IMR-90 (cell line): ENCODE data around the gene RB1. TPM values are rescaled to one million over a fixed set of nuclear protein-coding genes. Genes with fewer than 3 reads are reported as not detected.

ENCODE experiments used
- ATAC-seq: fragments of 200-7000 bp; cut with Tn5 transposase; 2 replicates; pipeline ENCODE4 v1.9.1; 2020; ENCODE audit warnings: low read depth, mild to moderate bottlenecking, moderate library complexity
- BruUV-seq: library from RNA; stranded (reverse); fragments of 400-500 nt; replicated peaks from 2 replicates; lab custom pipeline; 2021; lab: Mats Ljungman, UMichigan
- CTCF ChIA-PET: fragments of 300-600 bp; formaldehyde crosslinking; extraction: SDS; loops from one replicate; lab custom pipeline; 2021; ENCODE audit warnings: antibody characterized with exemption; lab: Yijun Ruan, JAX
- POLR2A ChIA-PET: fragments of 300-600 bp; sonication (Branson Sonifier 250); formaldehyde crosslinking; loops from one replicate; lab custom pipeline; 2022; ENCODE audit warnings: antibody characterized with exemption; ENCODE audit not compliant: unreplicated experiment; lab: Charles Lee
- DNase-seq: peaks from one replicate; pipeline ENCODE4 v3.0.0; 2013
- H2AFZ ChIP-seq: replicated peaks from 2 replicates; pipeline ENCODE3; 2013; ENCODE audit warnings: low read length, mild to moderate bottlenecking; ENCODE audit not compliant: poor library complexity
- H2AK5ac ChIP-seq: 2 replicates; pipeline ENCODE4 v1.6.1; 2013; ENCODE audit warnings: low read depth, low read length, inconsistent platforms
- H2AK9ac ChIP-seq: replicated peaks from 2 replicates; pipeline ENCODE3; 2013; ENCODE audit warnings: mild to moderate bottlenecking, low read depth, low read length, moderate library complexity; ENCODE audit not compliant: poor library complexity
- H2BK120ac ChIP-seq: 2 replicates; pipeline ENCODE4 v1.6.1; 2013; ENCODE audit warnings: low read depth, low read length, inconsistent platforms
- H2BK15ac ChIP-seq: 3 replicates; pipeline ENCODE4 v1.6.1; 2013; ENCODE audit warnings: low read depth, low read length, inconsistent platforms
- H2BK20ac ChIP-seq: 2 replicates; pipeline ENCODE4 v1.6.1; 2013; ENCODE audit warnings: low read depth, mild to moderate bottlenecking, inconsistent platforms, low read length, moderate library complexity
- H2BK5ac ChIP-seq: 2 replicates; pipeline ENCODE4 v1.6.1; 2013; ENCODE audit warnings: mild to moderate bottlenecking, low read depth, low read length, inconsistent platforms; ENCODE audit not compliant: poor library complexity, severe bottlenecking
- H3K14ac ChIP-seq: replicated peaks from 2 replicates; pipeline ENCODE4 v1.6.1; 2013; ENCODE audit warnings: low read depth, low read length, inconsistent platforms
- H3K18ac ChIP-seq: 2 replicates; pipeline ENCODE4 v1.6.1; 2013; ENCODE audit warnings: low read depth, low read length, control low read depth
- H3K23ac ChIP-seq: 2 replicates; pipeline ENCODE4 v1.6.1; 2013; ENCODE audit warnings: low read depth, low read length, inconsistent platforms
- H3K27ac ChIP-seq: 2 replicates; pipeline ENCODE4 v1.5.1; 2013; ENCODE audit warnings: mild to moderate bottlenecking, control low read depth, low read length; ENCODE audit not compliant: insufficient read depth
- H3K27me3 ChIP-seq: 2 replicates; pipeline ENCODE4 v1.6.1; 2013; ENCODE audit warnings: low read length; ENCODE audit not compliant: control insufficient read depth, insufficient read depth
- H3K36me3 ChIP-seq: 2 replicates; pipeline ENCODE4 v1.6.1; 2013; ENCODE audit warnings: low read length, mixed read lengths; ENCODE audit not compliant: control insufficient read depth, insufficient read depth
- H3K4ac ChIP-seq: 2 replicates; pipeline ENCODE4 v1.6.1; 2013; ENCODE audit warnings: low read depth, low read length, inconsistent platforms
- H3K4me1 ChIP-seq: 2 replicates; pipeline ENCODE4 v1.6.1; 2013; ENCODE audit warnings: low read length, mixed read lengths; ENCODE audit not compliant: control insufficient read depth, insufficient read depth
- H3K4me2 ChIP-seq: 2 replicates; pipeline ENCODE4 v1.6.1; 2013; ENCODE audit warnings: low read depth, mild to moderate bottlenecking, control low read depth, low read length, moderate library complexity
- H3K4me3 ChIP-seq: 2 replicates; pipeline ENCODE4 v1.5.1; 2013; ENCODE audit warnings: low read depth, mild to moderate bottlenecking, control low read depth, low read length, moderate library complexity; ENCODE audit not compliant: insufficient read depth
- H3K56ac ChIP-seq: 2 replicates; pipeline ENCODE4 v1.6.1; 2013; ENCODE audit warnings: low read length, inconsistent platforms; ENCODE audit not compliant: insufficient read depth; ENCODE audit errors: extremely low read depth
- H3K79me1 ChIP-seq, 2 experiments: 2 replicates each; pipeline ENCODE4 v1.6.1; 2013; ENCODE audit warnings: low read length in 2 of 2, inconsistent platforms in 1 of 2, low read depth in 1 of 2
- H3K9ac ChIP-seq: 2 replicates; pipeline ENCODE4 v1.6.1; 2013; ENCODE audit warnings: low read depth, low read length, control low read depth
- H3K9me1 ChIP-seq: 2 replicates; pipeline ENCODE4 v1.6.1; 2013; ENCODE audit warnings: low read length, inconsistent platforms; ENCODE audit not compliant: insufficient read depth
- H3K9me3 ChIP-seq: 2 replicates; pipeline ENCODE4 v1.6.1; 2013; ENCODE audit warnings: low read length; ENCODE audit not compliant: control insufficient read depth, insufficient read depth
- H4K20me1 ChIP-seq: 2 replicates; pipeline ENCODE4 v1.6.1; 2013; ENCODE audit warnings: low read length, inconsistent platforms; ENCODE audit not compliant: insufficient read depth
- H4K5ac ChIP-seq: 2 replicates; pipeline ENCODE4 v1.6.1; 2013; ENCODE audit warnings: mild to moderate bottlenecking, low read depth, low read length, control low read depth
- H4K8ac ChIP-seq, 2 experiments: 2 replicates each; pipeline ENCODE4 v1.6.1; 2013; ENCODE audit warnings: low read depth in 2 of 2, low read length in 2 of 2, control low read depth in 1 of 2, inconsistent platforms in 1 of 2
- H4K91ac ChIP-seq: 2 replicates; pipeline ENCODE4 v1.6.1; 2013; ENCODE audit warnings: low read depth, low read length, inconsistent platforms; ENCODE audit not compliant: insufficient read depth
- BHLHE40 ChIP-seq: fragments of 150-350 bp; IDR thresholded peaks from 2 replicates; pipeline ENCODE4 v1.6.1; 2016; ENCODE audit warnings: mild to moderate bottlenecking, low read depth, low read length
- CEBPB ChIP-seq: IDR thresholded peaks from 2 replicates; pipeline ENCODE4 v1.6.1; 2012; ENCODE audit warnings: low read depth, low read length, improper control_type of control experiment
- CHD1 ChIP-seq: IDR thresholded peaks from 2 replicates; pipeline ENCODE4 v1.6.1; 2012; ENCODE audit warnings: low read depth, low read length, improper control_type of control experiment
- CTCF ChIP-seq: conservative IDR thresholded peaks from 2 replicates; pipeline ENCODE4 v1.5.1; 2012; ENCODE audit warnings: mild to moderate bottlenecking, low read depth, low read length, improper control_type of control experiment
- FOS ChIP-seq: fragments of 150-350 bp; IDR thresholded peaks from 2 replicates; pipeline ENCODE4 v1.6.1; 2016; ENCODE audit warnings: low read depth, low read length
- MAFK ChIP-seq: IDR thresholded peaks from 2 replicates; pipeline ENCODE4 v1.6.1; 2012; ENCODE audit warnings: low read depth, low read length, improper control_type of control experiment
- MAZ ChIP-seq: IDR thresholded peaks from 2 replicates; pipeline ENCODE4 v1.6.1; 2012; ENCODE audit warnings: low read depth, mild to moderate bottlenecking, low read length, improper control_type of control experiment, moderate library complexity, borderline replicate concordance
- MXI1 ChIP-seq: IDR thresholded peaks from 2 replicates; pipeline ENCODE4 v1.6.1; 2012; ENCODE audit warnings: low read depth, mild to moderate bottlenecking, low read length, moderate library complexity, borderline replicate concordance
- NFE2L2 ChIP-seq: fragments of 150-350 bp; IDR thresholded peaks from 2 replicates; pipeline ENCODE4 v1.6.1; 2016; ENCODE audit warnings: low read depth, mild to moderate bottlenecking, low read length
- POLR2A ChIP-seq: IDR thresholded peaks from 2 replicates; pipeline ENCODE4 v1.6.1; 2012; ENCODE audit warnings: mild to moderate bottlenecking, low read depth, low read length
- RAD21 ChIP-seq: IDR thresholded peaks from 2 replicates; pipeline ENCODE4 v1.6.1; 2012; ENCODE audit warnings: low read length, improper control_type of control experiment
- RCOR1 ChIP-seq: IDR thresholded peaks from 2 replicates; pipeline ENCODE4 v1.6.1; 2012; ENCODE audit warnings: mild to moderate bottlenecking, low read length, improper control_type of control experiment; ENCODE audit not compliant: insufficient replicate concordance
- RFX5 ChIP-seq: IDR thresholded peaks from 2 replicates; pipeline ENCODE4 v1.8.0; 2012; ENCODE audit warnings: low read depth, mild to moderate bottlenecking, low read length, moderate library complexity
- SMC3 ChIP-seq: fragments of 150-350 bp; IDR thresholded peaks from 2 replicates; pipeline ENCODE4 v1.6.1; 2016; ENCODE audit warnings: low read depth, mild to moderate bottlenecking, antibody characterized with exemption, low read length, moderate library complexity
- WGBS, 2 experiments: methylation state at CpG; one replicate each; pipeline versions ENCODE4 v1.1.5 to v1.1.7; 2013; ENCODE audit warnings: missing lambda C conversion rate in 2 of 2; ENCODE audit not compliant: insufficient read length in 1 of 2; ENCODE audit errors: extremely low coverage in 2 of 2; 5-methylcytosine and 5-hydroxymethylcytosine counted together
- dilution Hi-C: fragments of 300-500 bp; cut with HindIII; formaldehyde crosslinking; loops from one replicate; pipeline ENCODE4 v1.14.3; 2018; ENCODE audit warnings: low sequenced_read_pairs; ENCODE audit not compliant: unreplicated experiment
- in situ Hi-C: fragments of 300-500 bp; cut with MboI; formaldehyde crosslinking; loops from 3 replicates; pipeline ENCODE4 v1.14.3; 2019; ENCODE audit warnings: low sequenced_read_pairs, inconsistent platforms, mixed read lengths
- intact Hi-C: fragments of 100-400 bp; cut with micrococcal nuclease; formaldehyde crosslinking; loops from 2 replicates; pipeline ENCODE4 v1.10.0; 2022
- polyA plus RNA-seq, 3 experiments: library from polyadenylated mRNA; depleted of rRNA; stranded (reverse); fragments of >200 nt; gene quantifications; 2 replicates each; pipeline ENCODE4 v1.2.3, GENCODE V29; 2012; ENCODE audit warnings: low replicate concordance in 1 of 3
- total RNA-seq: library from RNA; depleted of rRNA; stranded (reverse); fragments of >200 nt; gene quantifications from 2 replicates; pipeline ENCODE4 v1.2.3, GENCODE V29; 2012
- TF ChIP-seq, protein P1 (sequence below): fragments of 150-350 bp; IDR thresholded peaks from 2 replicates; pipeline ENCODE4 v1.6.1; 2016; ENCODE audit warnings: low read depth, mild to moderate bottlenecking, low read length, moderate library complexity, borderline replicate concordance
- TF ChIP-seq, protein P2 (sequence below): fragments of 150-350 bp; IDR thresholded peaks from 2 replicates; pipeline ENCODE4 v1.6.1; 2017; ENCODE audit warnings: mild to moderate bottlenecking, antibody characterized with exemption, low read length, low read depth

The RB1 gene
- total and polyA plus RNA-seq, 2 of the 4 experiments (the other 2 are of a cell fraction): 11.4 to 15.4 TPM

- Histone ChIP-seq H4K91ac (no peak overlapping the region), H3K23ac (no peak overlapping the region), H3K9me3 (no peaks in the 10 kb centered on the region), H3K27ac (no peak overlapping the region), H2AK9ac (no peak overlapping the region), H4K5ac (no peak overlapping the region), H3K18ac (no peak overlapping the region), H3K14ac (no peak overlapping the region), H4K8ac (no peak overlapping the region), H3K79me1 (peaks cover 0 to 2% of the 10 kb centered on the region in 2 experiments; a peak in 1 of 4 replicates), H2AK5ac (no peak overlapping the region), H2BK120ac (no peak overlapping the region), H2BK20ac (no peak overlapping the region), H3K9ac (no peak overlapping the region), H3K4me1 (peaks cover 4% of the 10 kb centered on the region; the same call in 1 of the 2 replicates), H3K56ac (no peak overlapping the region), H3K27me3 (no peaks in the 10 kb centered on the region), H3K4ac (no peak overlapping the region), H3K4me2 (no peak overlapping the region), H4K20me1 (no peaks in the 10 kb centered on the region), H2BK5ac (no peak overlapping the region), H3K36me3 (peaks cover 11% of the 10 kb centered on the region), H2AFZ (no peak overlapping the region), H3K4me3 (no peak overlapping the region), H3K9me1 (0 out of 2 replicates have a peak, but pooled peaks cover 3% of the 10 kb centered on the region), H2BK15ac (no peak overlapping the region)
- ChIA-PET CTCF (no interaction called here), POLR2A (no interaction called here)
- BruUV-seq: no TSS peak
- TF ChIP-seq FOS (no peak), MAFK (no peak), BHLHE40 (no peak), MAZ (no peak), CTCF (no peak), MXI1 (no peak), POLR2A (no peak), RCOR1 (no peak), NFE2L2 (no peak), RFX5 (no peak), RAD21 (no peak), CEBPB (no peak), SMC3 (no peak), CHD1 (no peak)
- TF ChIP-seq, protein P1, sequence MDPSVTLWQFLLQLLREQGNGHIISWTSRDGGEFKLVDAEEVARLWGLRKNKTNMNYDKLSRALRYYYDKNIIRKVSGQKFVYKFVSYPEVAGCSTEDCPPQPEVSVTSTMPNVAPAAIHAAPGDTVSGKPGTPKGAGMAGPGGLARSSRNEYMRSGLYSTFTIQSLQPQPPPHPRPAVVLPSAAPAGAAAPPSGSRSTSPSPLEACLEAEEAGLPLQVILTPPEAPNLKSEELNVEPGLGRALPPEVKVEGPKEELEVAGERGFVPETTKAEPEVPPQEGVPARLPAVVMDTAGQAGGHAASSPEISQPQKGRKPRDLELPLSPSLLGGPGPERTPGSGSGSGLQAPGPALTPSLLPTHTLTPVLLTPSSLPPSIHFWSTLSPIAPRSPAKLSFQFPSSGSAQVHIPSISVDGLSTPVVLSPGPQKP: no peak
- TF ChIP-seq, protein P2, sequence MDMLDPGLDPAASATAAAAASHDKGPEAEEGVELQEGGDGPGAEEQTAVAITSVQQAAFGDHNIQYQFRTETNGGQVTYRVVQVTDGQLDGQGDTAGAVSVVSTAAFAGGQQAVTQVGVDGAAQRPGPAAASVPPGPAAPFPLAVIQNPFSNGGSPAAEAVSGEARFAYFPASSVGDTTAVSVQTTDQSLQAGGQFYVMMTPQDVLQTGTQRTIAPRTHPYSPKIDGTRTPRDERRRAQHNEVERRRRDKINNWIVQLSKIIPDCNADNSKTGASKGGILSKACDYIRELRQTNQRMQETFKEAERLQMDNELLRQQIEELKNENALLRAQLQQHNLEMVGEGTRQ: no peak
- in situ Hi-C loops: no loop called here
- intact Hi-C loops: no loop called here
- dilution Hi-C loops: no loop called here
- DNase-seq (no peak), ATAC-seq (no peak)
- WGBS, 2 experiments: 100% methylated on average over 1 of the region's 2 CpGs; no CpG with 5 or more reads in 1 of the 2 experiments
Observed at GRCh38 chr13:48264058-48264457, 39.5 kb upstream of the RB1 start.
